ENCODE measurements around the gene UBE2V1.

UBE2V1 gene

DNA sequence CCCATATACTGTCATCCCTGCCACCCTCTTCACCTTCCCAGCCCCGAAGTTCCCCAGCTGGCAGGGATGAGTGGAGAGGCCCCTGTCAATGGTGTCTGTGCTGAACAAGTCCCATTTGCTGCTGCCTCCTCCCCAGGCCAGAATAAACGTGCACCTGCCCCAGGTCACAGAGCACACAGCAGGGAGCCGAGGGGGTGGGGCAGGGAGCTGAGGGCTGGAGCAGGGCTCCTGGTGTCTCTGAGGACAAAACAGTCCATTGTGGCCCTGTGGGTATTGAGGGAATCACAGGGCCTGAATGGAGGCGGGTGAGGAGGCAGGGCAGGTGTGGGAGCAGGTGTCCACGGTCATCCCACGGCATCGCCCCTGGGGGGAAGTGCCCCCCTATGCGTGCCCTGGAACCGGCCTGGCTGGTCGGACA lies 74.4 kb downstream of the UBE2V1 start:
- Mint-ChIP-seq H3K27me3 (no peaks in the 10 kb centered on the region), H3K9me3 (no peaks in the 10 kb centered on the region), H3K27ac (no peak overlapping the region), H3K4me3 (no peak overlapping the region), H3K36me3 (peaks cover 0 to 4% of the 10 kb centered on the region in 2 donors), H3K4me1 (peaks cover 15 to 33% of the 10 kb centered on the region in 2 donors)
- ATAC-seq (replicated peaks) (no peak), DNase-seq (no peak)

- Mint-ChIP-seq H3K27me3 (no peaks in the 10 kb centered on the region), H3K4me1 (peaks cover 15 to 28% of the 10 kb centered on the region in 2 donors), H3K36me3 (peaks cover 0 to 4% of the 10 kb centered on the region in 2 donors), H3K4me3 (no peak overlapping the region), H3K9me3 (no peaks in the 10 kb centered on the region), H3K27ac (no peak overlapping the region)
- no peak for DNase-seq
- no peak for ATAC-seq (replicated peaks)
Measured at GRCh38 chr20:50038169-50038568, 74.8 kb downstream of the UBE2V1 start.

GRCh38 chr20:50037575-50037974 lies 75.4 kb downstream of the UBE2V1 start:
- Mint-ChIP-seq H3K27ac (no peak overlapping the region), H3K27me3 (no peaks in the 10 kb centered on the region), H3K4me1 (peaks cover 13 to 23% of the 10 kb centered on the region in 2 donors), H3K4me3 (no peak overlapping the region), H3K9me3 (no peaks in the 10 kb centered on the region), H3K36me3 (peaks cover 0 to 4% of the 10 kb centered on the region in 2 donors)
- ATAC-seq (replicated peaks) = no peak
- no peak for DNase-seq

GRCh38 chr20:50037123-50037522 lies 75.8 kb downstream of the UBE2V1 start:
- ATAC-seq (replicated peaks) = no peak
- Mint-ChIP-seq H3K9me3 (no peaks in the 10 kb centered on the region), H3K4me1 (peaks cover 13 to 23% of the 10 kb centered on the region in 2 donors), H3K36me3 (peaks cover 0 to 4% of the 10 kb centered on the region in 2 donors), H3K4me3 (no peak overlapping the region), H3K27ac (no peak overlapping the region), H3K27me3 (no peaks in the 10 kb centered on the region)
- DNase-seq = no peak

- Mint-ChIP-seq H3K4me3 (no peak overlapping the region), H3K36me3 (peaks cover 0 to 4% of the 10 kb centered on the region in 2 donors), H3K27me3 (no peaks in the 10 kb centered on the region), H3K9me3 (no peaks in the 10 kb centered on the region), H3K27ac (no peak overlapping the region), H3K4me1 (peaks cover 13 to 19% of the 10 kb centered on the region in 2 donors)
- no peak for DNase-seq
- ATAC-seq (replicated peaks) = no peak
Measured at GRCh38 chr20:50036703-50037102, 76.2 kb downstream of the UBE2V1 start.

DNA sequence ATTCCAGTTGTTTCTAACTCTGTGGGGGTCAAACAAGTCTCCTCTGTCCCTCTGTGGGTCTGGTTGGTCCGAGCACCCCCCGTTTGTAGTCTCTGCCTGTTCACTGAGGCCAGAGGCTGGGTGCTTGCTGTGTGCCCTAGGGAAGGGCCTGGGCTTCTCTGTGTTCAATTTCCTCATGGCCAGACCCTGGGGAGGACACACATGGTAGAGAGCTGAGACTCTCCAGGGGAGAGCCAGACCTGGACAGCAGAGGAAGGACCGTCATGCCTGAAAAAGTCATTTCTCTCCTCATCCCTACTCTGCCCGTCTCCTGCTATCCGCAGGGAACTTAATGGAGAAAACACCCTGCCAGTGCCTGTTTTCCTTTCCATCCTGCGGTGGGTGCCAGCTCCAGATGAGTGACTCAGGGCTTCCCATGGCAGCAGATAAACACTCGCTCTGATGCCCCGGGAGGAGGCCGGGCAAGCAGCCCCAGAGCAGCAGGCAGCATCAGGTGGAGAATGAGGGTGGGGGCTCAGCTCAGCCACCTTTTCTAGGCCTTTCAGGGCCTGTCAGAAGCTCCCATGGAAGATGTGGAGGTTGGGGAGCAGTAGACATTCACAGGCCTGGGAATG lies 78.3 kb downstream of the UBE2V1 start:
- DNase-seq (no peak), ATAC-seq (replicated peaks) (no peak)
- Mint-ChIP-seq H3K36me3 (no peaks in the 10 kb centered on the region), H3K4me1 (peaks cover 4 to 6% of the 10 kb centered on the region in 2 donors), H3K27ac (peak overlapping the region; percentile 22), H3K4me3 (no peak overlapping the region), H3K27me3 (no peaks in the 10 kb centered on the region), H3K9me3 (no peaks in the 10 kb centered on the region)

- Mint-ChIP-seq H3K27ac (no peak overlapping the region), H3K27me3 (peaks cover 0 to 6% of the 10 kb centered on the region in 2 donors), H3K4me3 (no peak overlapping the region), H3K36me3 (no peaks in the 10 kb centered on the region), H3K9me3 (no peaks in the 10 kb centered on the region), H3K4me1 (peaks cover 0 to 3% of the 10 kb centered on the region in 2 donors)
- DNase-seq = no peak
- ATAC-seq (replicated peaks) = no peak
Measured at GRCh38 chr20:50032955-50033666, 79.8 kb downstream of the UBE2V1 start.

Data from stimulated activated naive B cell treated with anti-CD40 and anti-IgM and Interleukin-4, amounts not matched to agents 10 μg/mL and 1 μg/mL and 100 μg/mL, for 72 hours (primary cell).